ENCODE data around the gene NRL. TPM values are rescaled to one million over a fixed set of nuclear protein-coding genes. Genes with fewer than 3 reads are reported as not detected.

Gene NRL
- total and polyA plus RNA-seq, 2 donors from 2014 or later = 4.9 to 5.5 TPM

- intact Hi-C loops (cut with DNase I) = no loop called here
- Histone ChIP-seq H3K4me1 (ENCODE audit: control insufficient read depth in 2 of 3, insufficient read depth in 2 of 3, low read depth in 1 of 3, low read length in 3 of 3) (peaks cover 2 to 32% (median 11%) of the 10 kb centered on the region in 3 donors), H3K9me3 (ENCODE audit: control insufficient read depth in 2 of 3, insufficient read depth in 1 of 3, low read length in 3 of 3) (no peaks in the 10 kb centered on the region), H3K9ac (ENCODE audit: low read length in 3 of 3) (no peak overlapping the region), H3K27ac (ENCODE audit: low read depth in 2 of 2, low read length in 2 of 2) (no peak overlapping the region), H3K36me3 (ENCODE audit: control insufficient read depth in 2 of 3, insufficient read depth in 3 of 3, low read length in 3 of 3) (peaks cover 4 to 11% (median 10%) of the 10 kb centered on the region in 3 donors), H3K4me3 (ENCODE audit: low read length in 3 of 3) (peak overlapping the region in 1 of 3 donors; percentile 94), H3K27me3 (ENCODE audit: control insufficient read depth, insufficient read depth, low read length) (no peaks in the 10 kb centered on the region)
- TF ChIP-seq CTCF (IDR thresholded peaks at IDR 0.05; ENCODE audit: borderline replicate concordance, extremely low read depth, insufficient read depth) = no peak
- FAIRE-seq (no peak), DNase-seq (peak in 1 of 5 donors; percentile 18)
Measured at GRCh38 chr14:24145219-24145618, 30.5 kb upstream of the NRL start.

- intact Hi-C loops (cut with DNase I) = no loop called here
- H3K9ac ChIP-seq (ENCODE audit: low read length in 3 of 3) = peak overlapping the region in 1 of 3 donors; percentile 9
- H3K9me3 ChIP-seq (ENCODE audit: control insufficient read depth in 2 of 3, insufficient read depth in 1 of 3, low read length in 3 of 3) = no peaks in the 10 kb centered on the region
- DNase-seq (no peak), FAIRE-seq (no peak)
- H3K27me3 ChIP-seq (ENCODE audit: control insufficient read depth, insufficient read depth, low read length) = no peaks in the 10 kb centered on the region
- no peak overlapping the region for H3K27ac ChIP-seq (ENCODE audit: low read depth in 2 of 2, low read length in 2 of 2)
- H3K36me3 ChIP-seq (ENCODE audit: control insufficient read depth in 2 of 3, insufficient read depth in 3 of 3, low read length in 3 of 3) = peaks cover under 1 to 4% (median 3%) of the 10 kb centered on the region in 3 donors
- TF ChIP-seq CTCF (IDR thresholded peaks at IDR 0.05; ENCODE audit: borderline replicate concordance, extremely low read depth, insufficient read depth) = no peak
- H3K4me1 ChIP-seq (ENCODE audit: control insufficient read depth in 2 of 3, insufficient read depth in 2 of 3, low read depth in 1 of 3, low read length in 3 of 3) = peaks cover 2 to 35% (median 11%) of the 10 kb centered on the region in 3 donors
- H3K4me3 ChIP-seq (ENCODE audit: low read length in 3 of 3) = no peak overlapping the region
Measured at GRCh38 chr14:24144451-24144850, 29.7 kb upstream of the NRL start.

GRCh38 chr14:24143511-24143910 lies 28.8 kb upstream of the NRL start:
- H3K9ac ChIP-seq (ENCODE audit: low read length in 3 of 3) = no peak overlapping the region
- FAIRE-seq (no peak), DNase-seq (no peak)
- peaks cover 2 to 36% (median 11%) of the 10 kb centered on the region in 3 donors for H3K4me1 ChIP-seq (ENCODE audit: control insufficient read depth in 2 of 3, insufficient read depth in 2 of 3, low read depth in 1 of 3, low read length in 3 of 3)
- no peaks in the 10 kb centered on the region for H3K9me3 ChIP-seq (ENCODE audit: control insufficient read depth in 2 of 3, insufficient read depth in 1 of 3, low read length in 3 of 3)
- intact Hi-C loops (cut with DNase I) = no loop called here
- no peak overlapping the region for H3K27ac ChIP-seq (ENCODE audit: low read depth in 2 of 2, low read length in 2 of 2)
- H3K27me3 ChIP-seq (ENCODE audit: control insufficient read depth, insufficient read depth, low read length) = no peaks in the 10 kb centered on the region
- H3K4me3 ChIP-seq (ENCODE audit: low read length in 3 of 3) = no peak overlapping the region
- H3K36me3 ChIP-seq (ENCODE audit: control insufficient read depth in 2 of 3, insufficient read depth in 3 of 3, low read length in 3 of 3) = peaks cover 0 to 9% (median 5%) of the 10 kb centered on the region in 3 donors
- no peak for TF ChIP-seq CTCF (IDR thresholded peaks at IDR 0.05; ENCODE audit: borderline replicate concordance, extremely low read depth, insufficient read depth)
